Spleen (tissue), 3 donors: ENCODE results near the gene ATXN10.

ENCODE experiments used
- POLR2A ChIP-seq, 3 donors: fragments of 450-650 bp; IDR thresholded peaks; one replicate each; pipeline ENCODE4 v1.5.1; 2017; ENCODE audit warnings: antibody characterized with exemption in 3 of 3, mild to moderate bottlenecking in 1 of 3
- POLR2AphosphoS5 ChIP-seq, 3 donors: sonication (generic); formaldehyde crosslinking; IDR thresholded peaks; one replicate each; pipeline ENCODE4 v1.5.1; 2017; ENCODE audit warnings: antibody characterized with exemption in 3 of 3

GRCh38 chr22:45656577-45656976 lies 15.1 kb upstream of the ATXN10 start:
- TF ChIP-seq POLR2AphosphoS5 (IDR thresholded peaks at IDR 0.05) (no peak), POLR2A (IDR thresholded peaks at IDR 0.05) (no peak)
